Parietal lobe (tissue), 2 donors: ENCODE data around the gene FAHD2A. TPM values are rescaled to one million over a fixed set of nuclear protein-coding genes. Genes with fewer than 3 reads are reported as not detected.

Experiments
- small RNA-seq: library from RNA; depleted of rRNA; stranded (forward); fragments of <200 nt; gene quantifications from one replicate; pipeline ENCODE3, GENCODE V24; 2014; ENCODE audit warnings: low replicate concordance
- total RNA-seq: library from RNA; depleted of rRNA; stranded (reverse); fragments of >200 nt; gene quantifications from one replicate; pipeline ENCODE4 v1.2.3, GENCODE V29; 2014

Gene FAHD2A, protein sequence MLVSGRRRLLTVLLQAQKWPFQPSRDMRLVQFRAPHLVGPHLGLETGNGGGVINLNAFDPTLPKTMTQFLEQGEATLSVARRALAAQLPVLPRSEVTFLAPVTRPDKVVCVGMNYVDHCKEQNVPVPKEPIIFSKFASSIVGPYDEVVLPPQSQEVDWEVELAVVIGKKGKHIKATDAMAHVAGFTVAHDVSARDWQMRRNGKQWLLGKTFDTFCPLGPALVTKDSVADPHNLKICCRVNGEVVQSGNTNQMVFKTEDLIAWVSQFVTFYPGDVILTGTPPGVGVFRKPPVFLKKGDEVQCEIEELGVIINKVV
- 21.9 TPM for total RNA-seq

DNA sequence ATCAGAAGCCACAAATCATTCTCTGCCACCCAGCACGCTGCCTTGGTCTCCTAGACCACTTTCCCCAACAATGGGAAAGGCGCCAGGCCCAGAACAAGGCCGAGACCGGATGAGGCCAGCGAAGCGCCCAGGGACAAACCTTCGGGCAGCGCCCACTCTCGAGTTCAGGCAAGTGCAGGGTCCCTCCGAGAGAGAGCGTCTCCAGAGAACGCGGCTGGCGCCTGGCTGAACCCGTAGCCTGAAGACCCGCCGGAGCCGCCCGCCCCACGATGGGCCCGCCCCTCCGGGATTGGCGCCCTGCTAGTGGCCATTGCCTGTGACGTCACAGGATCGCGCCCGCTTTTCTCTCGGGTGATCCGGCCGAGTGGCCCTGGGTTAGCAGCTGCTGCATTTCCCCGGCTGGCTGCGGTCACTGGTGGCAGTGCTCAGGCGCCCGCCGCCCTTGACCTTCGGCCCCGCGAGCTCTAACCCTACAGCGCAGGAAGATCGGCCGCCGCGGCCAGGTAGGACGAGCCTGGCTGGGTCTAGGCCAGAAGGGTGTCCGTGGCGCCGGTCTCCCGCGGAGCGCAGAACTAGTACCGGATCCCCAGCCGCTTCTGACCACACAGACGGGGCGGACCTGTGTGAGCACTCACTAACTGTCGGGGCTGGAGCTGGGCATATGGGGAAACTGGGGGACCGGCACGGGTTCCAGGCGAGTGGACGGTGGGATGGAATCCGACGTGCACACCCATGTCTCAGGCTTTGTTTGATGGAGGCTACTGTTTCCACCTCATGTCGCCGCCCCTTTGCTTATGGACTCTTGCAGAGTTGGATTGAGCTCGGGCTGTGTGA, at the start of gene FAHD2A:
TSS of gene FAHD2A (plus strand) at position 339 of the 834 bp plus-strand sequence. CDS start 2,851 bp downstream, outside the sequence.

Small RNAs within 50 kb of the gene (small RNA-seq; reads per million reads assigned to genes)
- gene AC133104.2 = not detected

Other genes with a start within 250 kb of the FAHD2A start
- gene ZNF514, start 242.9 kb upstream of the FAHD2A start, total RNA-seq = 57.6 TPM
- gene ZNF2, start 236.9 kb upstream of the FAHD2A start, total RNA-seq = 9.7 TPM
- gene ZNF892, start 195.2 kb upstream of the FAHD2A start, total RNA-seq = 62.3 TPM
- gene PROM2, start 128.3 kb upstream of the FAHD2A start, total RNA-seq = 9.4 TPM
- 15.3 TPM for gene KCNIP3, start 105.4 kb upstream of the FAHD2A start, total RNA-seq
- not detected for gene TRIM43B, start 82.0 kb downstream of the FAHD2A start, total RNA-seq
- gene TRIM43, start 189.3 kb downstream of the FAHD2A start, total RNA-seq = not detected